Measurements from ENCODE around the gene AGO3.
"Not testable (repeated sequence)": the region's sequence is repeated elsewhere in the genome, so short reads cannot be mapped to it uniquely, and the experiment has no call there.

The AGO3 gene

DNA sequence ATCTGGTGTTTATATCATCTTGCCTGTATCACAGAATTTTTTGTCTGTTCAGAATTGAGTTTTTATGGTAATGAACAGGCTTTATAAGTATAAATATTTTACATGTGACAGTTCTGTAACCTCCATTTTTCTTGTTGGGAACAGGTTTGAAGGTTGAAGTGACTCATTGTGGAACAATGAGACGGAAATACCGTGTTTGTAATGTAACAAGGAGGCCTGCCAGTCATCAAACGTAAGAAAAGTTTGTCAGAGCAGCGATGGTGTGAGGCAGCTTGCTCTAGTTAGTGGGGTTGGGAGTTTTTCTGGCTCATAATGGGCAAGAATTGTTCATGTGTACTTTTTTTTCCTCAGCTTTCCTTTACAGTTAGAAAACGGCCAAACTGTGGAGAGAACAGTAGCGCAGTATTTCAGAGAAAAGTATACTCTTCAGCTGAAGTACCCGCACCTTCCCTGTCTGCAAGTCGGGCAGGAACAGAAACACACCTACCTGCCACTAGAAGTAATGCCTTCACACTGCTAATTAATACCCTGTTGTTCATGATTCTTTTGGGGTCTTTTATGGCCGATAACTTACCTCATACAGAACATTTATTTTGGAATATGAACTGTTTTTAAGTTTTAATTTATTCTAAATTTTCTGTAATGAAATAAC lies 77.8 kb downstream of the AGO3 start:
- DNase-seq (ENCODE audit: low read depth, low spot score): no peak

GRCh38 chr1:36014722-36015220 lies 83.9 kb downstream of the AGO3 start:
- DNase-seq (ENCODE audit: low read depth, low spot score): no peak

GRCh38 chr1:36016686-36017085 lies 85.8 kb downstream of the AGO3 start:
- no peak for DNase-seq (ENCODE audit: low read depth, low spot score)

DNA sequence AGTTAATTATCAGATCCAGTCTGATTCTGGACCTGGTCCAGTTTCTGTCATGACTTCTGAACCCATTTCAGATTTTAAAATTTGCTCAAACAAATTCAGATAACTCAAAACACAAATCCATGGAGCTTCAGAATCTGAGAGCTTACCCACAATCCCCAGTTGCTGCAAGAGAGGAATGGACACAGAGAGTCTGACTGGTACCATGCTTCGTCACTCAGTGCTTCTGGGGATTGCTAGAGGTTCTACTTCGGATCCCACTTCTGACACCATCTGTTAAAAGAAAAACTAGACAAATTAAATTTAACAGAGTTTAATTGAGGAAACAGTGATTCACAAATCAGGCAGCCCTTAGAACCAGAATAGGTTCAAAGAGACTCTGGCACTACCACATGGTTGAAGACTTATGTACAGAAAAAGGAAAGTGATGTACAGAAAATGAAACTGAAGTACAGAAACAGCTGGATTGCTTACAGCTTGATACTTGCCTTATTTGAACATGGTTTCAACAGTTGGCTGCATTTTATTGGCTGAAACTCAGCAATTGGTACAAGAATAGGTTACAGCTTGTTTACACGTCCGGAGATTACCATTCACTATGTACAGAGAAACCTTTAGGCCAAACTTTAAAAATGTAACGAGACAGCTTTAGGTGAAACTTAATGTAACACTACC lies 92.3 kb downstream of the AGO3 start:
- no peak for DNase-seq (ENCODE audit: low read depth, low spot score)

DNA sequence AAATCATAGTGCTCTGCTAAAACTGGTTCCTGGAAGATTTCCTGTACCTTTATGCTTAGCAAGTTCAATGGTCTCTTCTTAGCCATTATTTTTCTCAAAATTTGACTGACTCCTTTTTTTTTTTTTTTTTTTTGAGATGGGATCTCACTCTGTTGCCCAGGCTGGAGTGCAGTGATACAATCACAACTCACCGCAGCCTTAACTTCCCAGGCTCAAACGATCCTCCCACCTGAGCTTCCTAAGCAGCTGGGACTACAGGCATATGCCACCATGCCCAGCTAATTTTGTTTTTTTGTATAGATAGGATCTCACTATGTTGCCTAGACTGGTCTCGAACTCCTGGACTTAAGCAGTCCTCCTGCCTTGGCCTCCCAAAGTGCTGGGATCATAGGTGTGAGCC lies 93.1 kb downstream of the AGO3 start:
- not testable (repeated sequence) for DNase-seq (ENCODE audit: low read depth, low spot score)

GRCh38 chr1:36024847-36025246 lies 93.9 kb downstream of the AGO3 start:
- DNase-seq (ENCODE audit: low read depth, low spot score): no peak

- DNase-seq (ENCODE audit: low read depth, low spot score): no peak
Measured at GRCh38 chr1:36027766-36028165, 96.9 kb downstream of the AGO3 start.

GRCh38 chr1:36031441-36031840 lies 100.5 kb downstream of the AGO3 start:
- DNase-seq (ENCODE audit: low read depth, low spot score): no peak

DNA sequence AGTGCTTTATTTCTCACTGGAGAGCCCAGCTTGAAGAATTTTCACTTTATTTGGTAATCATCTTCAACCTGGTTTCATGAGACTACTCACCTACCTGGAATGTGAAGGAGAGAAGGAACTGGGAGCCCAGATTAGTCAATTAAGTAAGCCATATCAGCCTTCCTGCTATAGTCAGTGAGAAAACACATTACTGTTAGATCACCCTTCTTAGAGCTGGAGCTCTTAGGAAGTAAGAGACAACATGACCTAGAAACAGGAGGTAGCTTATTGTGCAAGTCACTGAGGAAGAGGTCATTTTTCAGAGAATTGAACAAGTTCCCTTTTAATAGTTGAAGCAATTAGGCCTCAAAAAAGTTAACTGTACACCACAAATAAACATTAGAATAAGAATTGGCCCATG lies 103.8 kb downstream of the AGO3 start:
- DNase-seq (ENCODE audit: low read depth, low spot score): no peak

- no peak for DNase-seq (ENCODE audit: low read depth, low spot score)
Measured at GRCh38 chr1:36035154-36035553, 104.2 kb downstream of the AGO3 start.

- no peak for DNase-seq (ENCODE audit: low read depth, low spot score)
Measured at GRCh38 chr1:36040238-36040637, 109.3 kb downstream of the AGO3 start.

DNA sequence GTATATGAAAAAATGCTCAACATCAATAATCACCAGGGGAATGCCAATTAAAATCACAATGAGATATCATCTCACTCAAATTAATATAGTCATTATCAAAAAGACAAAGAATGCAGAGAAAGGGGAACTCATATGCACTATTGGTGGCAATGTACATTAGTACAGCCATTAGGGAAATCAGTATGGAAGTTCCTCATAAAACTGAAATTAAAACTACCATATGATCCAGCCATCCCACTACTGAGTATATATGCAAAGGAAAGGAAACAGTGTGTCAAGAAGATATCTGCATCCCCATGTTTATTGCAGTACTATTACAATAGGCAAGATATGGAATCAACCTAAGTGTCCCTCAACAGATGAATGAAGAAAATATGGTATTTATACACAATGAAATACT lies 120.9 kb downstream of the AGO3 start:
- DNase-seq (ENCODE audit: low read depth, low spot score): no peak

DNA sequence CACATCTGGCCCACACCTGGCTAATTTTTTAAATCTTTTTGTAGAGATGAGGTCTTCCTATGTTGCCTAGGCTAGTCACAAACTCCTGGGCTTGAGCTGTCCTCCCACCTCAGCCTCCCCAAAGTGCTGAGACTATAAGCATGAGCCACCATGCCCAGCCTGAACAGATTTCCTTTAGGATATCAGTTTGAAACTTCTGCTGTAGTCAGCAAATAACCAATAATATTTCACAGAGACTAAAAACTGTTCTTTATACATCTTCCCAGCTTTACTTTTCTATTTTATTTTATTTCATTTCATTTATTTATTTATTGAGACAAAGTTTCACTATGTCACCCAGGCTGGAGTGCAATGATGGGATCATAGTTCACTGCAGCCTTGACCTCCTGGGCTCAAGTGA lies 123.1 kb downstream of the AGO3 start:
- DNase-seq (ENCODE audit: low read depth, low spot score): no peak

GRCh38 chr1:36055706-36056105 lies 124.8 kb downstream of the AGO3 start:
- no peak for DNase-seq (ENCODE audit: low read depth, low spot score)

DNA sequence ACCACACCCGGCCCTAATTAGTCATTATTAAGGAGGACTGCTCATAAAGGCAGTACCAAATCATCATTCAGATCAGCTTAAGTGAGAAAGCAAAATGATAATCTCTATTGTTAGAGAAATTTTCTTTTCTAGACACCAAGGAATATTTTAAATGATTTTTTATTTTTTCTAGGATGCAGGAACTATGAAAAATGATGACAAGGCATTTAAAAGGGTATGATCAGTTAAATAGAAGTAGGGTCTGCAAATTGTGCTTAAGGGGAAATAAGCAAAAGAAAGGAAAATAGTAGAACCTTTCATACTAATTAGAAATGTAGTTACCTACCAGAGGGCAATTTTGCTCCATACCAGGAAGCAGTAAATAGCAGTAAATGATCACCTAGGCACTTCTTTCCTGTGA lies 131.4 kb downstream of the AGO3 start:
- no peak for DNase-seq (ENCODE audit: low read depth, low spot score)

GRCh38 chr1:36067871-36068270 lies 137.0 kb downstream of the AGO3 start:
- no peak for DNase-seq (ENCODE audit: low read depth, low spot score)

DNA sequence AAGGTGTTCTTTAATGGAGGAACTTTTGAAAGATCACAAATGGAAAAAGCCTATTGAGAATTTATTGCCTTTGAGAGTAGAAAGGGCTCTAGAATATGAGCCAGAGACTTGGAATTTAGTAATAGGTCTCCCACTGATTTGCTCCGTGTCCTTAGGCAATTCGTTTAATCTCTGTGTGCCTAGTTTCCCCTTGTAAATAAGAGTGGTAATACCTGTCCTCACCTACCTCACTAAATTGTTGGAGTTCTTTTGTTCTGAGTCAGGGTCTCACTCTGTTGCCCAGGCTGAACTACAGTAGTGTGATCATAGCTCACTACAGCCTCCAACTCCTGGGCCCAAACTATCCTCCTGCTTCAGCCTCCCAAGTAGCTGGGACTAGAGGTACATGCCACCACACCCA lies 138.0 kb downstream of the AGO3 start:
- no peak for DNase-seq (ENCODE audit: low read depth, low spot score)

- DNase-seq (ENCODE audit: low read depth, low spot score): no peak
Measured at GRCh38 chr1:36070349-36070748, 139.4 kb downstream of the AGO3 start.

DNA sequence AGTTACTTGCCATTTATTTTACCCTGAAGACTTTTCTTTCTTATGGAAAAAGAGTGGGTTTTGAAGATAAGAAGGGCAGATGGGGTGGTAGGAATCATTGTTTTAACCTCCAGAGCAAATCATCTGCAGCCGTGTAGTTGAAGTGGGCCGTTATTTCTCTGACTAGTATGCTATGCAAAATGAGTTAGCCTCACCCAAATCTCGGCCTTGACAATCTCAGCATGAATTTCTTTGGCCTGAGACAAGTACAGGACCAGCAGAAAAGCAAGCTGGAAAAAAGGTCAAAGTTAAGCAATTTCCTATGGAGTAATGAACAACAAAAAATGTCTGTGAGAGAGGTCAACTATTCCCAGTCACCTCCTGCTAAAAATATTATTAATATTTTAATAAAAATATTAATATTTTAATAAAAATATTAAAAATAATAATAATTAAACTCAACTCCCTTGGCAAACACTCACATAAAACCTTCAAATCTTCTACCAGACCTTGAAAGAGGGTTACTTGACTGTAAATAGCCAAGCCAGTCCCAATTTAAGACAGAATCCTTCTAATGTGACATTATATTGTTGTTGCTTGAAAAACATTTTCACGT lies 146.2 kb downstream of the AGO3 start:
- no peak for DNase-seq (ENCODE audit: low read depth, low spot score)

GRCh38 chr1:36080236-36080635 lies 149.3 kb downstream of the AGO3 start:
- no peak for DNase-seq (ENCODE audit: low read depth, low spot score)

DNA sequence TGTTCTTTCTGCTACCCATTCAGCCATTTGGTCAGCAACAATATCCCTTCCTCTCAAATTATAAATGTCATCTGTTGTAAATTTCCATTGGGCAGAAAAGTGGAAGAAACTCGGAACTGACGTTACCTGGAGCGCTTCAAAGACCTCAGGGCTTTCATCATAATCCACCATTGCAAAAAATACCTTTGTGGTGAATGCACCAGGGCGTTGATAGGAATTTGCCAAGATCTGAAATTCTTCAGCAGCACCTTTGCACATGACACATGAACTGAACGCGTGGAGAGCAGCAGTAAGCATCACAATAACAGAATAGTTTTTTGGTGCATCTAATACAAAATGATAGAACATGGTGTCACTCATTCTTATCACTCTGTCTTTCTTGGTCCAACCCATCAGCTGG lies 149.9 kb downstream of the AGO3 start:
- DNase-seq (ENCODE audit: low read depth, low spot score): no peak

GRCh38 chr1:36081926-36082485 lies 151.1 kb downstream of the AGO3 start:
- no peak for DNase-seq (ENCODE audit: low read depth, low spot score)

- no peak for DNase-seq (ENCODE audit: low read depth, low spot score)
Measured at GRCh38 chr1:36083219-36083618, 152.3 kb downstream of the AGO3 start.

Measured in smooth muscle cell of the brain vasculature (primary cell).